Fibroblast of the aortic adventitia (primary cell): Measurements from ENCODE around the gene MEI4. TPM values are rescaled to one million over a fixed set of nuclear protein-coding genes. Genes with fewer than 3 reads are reported as not detected.

Source experiments
- DNase-seq: peaks from one replicate; pipeline ENCODE4 v3.0.0-alpha.2; 2010; ENCODE audit warnings: low read depth
- H3K4me3 ChIP-seq: 2 replicates; pipeline ENCODE4 v1.5.1; 2011; ENCODE audit warnings: low read depth, mild to moderate bottlenecking, control low read depth, low read length, moderate library complexity
- CTCF ChIP-seq: IDR thresholded peaks from 2 replicates; pipeline ENCODE4 v1.5.1; 2011; ENCODE audit warnings: mild to moderate bottlenecking, low read length, control low read depth, inconsistent platforms; ENCODE audit not compliant: insufficient read depth
- total RNA-seq: library from RNA; depleted of rRNA; stranded (reverse); fragments of >200 nt; gene quantifications from 2 replicates; pipeline ENCODE4 v1.2.3, GENCODE V29; 2012; ENCODE audit warnings: low replicate concordance

MEI4 gene
- total RNA-seq, 1 donor = not detected

GRCh38 chr6:77773157-77773822 lies 120.5 kb downstream of the MEI4 start:
- H3K4me3 ChIP-seq = no peak overlapping the region
- DNase-seq = no peak
- TF ChIP-seq CTCF = no peak

GRCh38 chr6:77774457-77774856 lies 121.6 kb downstream of the MEI4 start:
- no peak for DNase-seq
- no peak for TF ChIP-seq CTCF
- no peak overlapping the region for H3K4me3 ChIP-seq

- no peak overlapping the region for H3K4me3 ChIP-seq
- TF ChIP-seq CTCF = no peak
Measured at GRCh38 chr6:77776441-77776840, 123.6 kb downstream of the MEI4 start.

GRCh38 chr6:77778527-77778926 lies 125.7 kb downstream of the MEI4 start:
- H3K4me3 ChIP-seq = no peak overlapping the region
- TF ChIP-seq CTCF = no peak
- DNase-seq = no peak

More at GRCh38 chr6:77776441-77776840, 123.6 kb downstream of the MEI4 start:
- DNase-seq = no peak

GRCh38 chr6:77786935-77787629 lies 134.2 kb downstream of the MEI4 start:
- DNase-seq = no peak
- H3K4me3 ChIP-seq = no peak overlapping the region
- TF ChIP-seq CTCF = no peak

GRCh38 chr6:77796824-77797809 lies 144.3 kb downstream of the MEI4 start:
- DNase-seq = no peak
- no peak for TF ChIP-seq CTCF
- no peak overlapping the region for H3K4me3 ChIP-seq
